GM21786 (cell line): ENCODE data around the gene HLA-DOA.

ENCODE experiments used
- ATAC-seq: cut with Tn5 transposase; IDR thresholded peaks from one replicate; pipeline ENCODE4 v1.9.1; 2021; ENCODE audit not compliant: unreplicated experiment

The HLA-DOA gene

GRCh38 chr6:33008944-33009861 lies at the start of gene HLA-DOA:
Gene HLA-DOA, minus strand, starts transcription at chr6:33009591.
- peak; percentile 86 for ATAC-seq

- no peak for ATAC-seq
These were observed 48.1 kb upstream of the HLA-DOA start for GRCh38 chr6:33057222-33058150.

- no peak for ATAC-seq
These were observed 43.8 kb upstream of the HLA-DOA start for GRCh38 chr6:33053230-33053629.

- ATAC-seq, result no peak
These were observed 43.2 kb upstream of the HLA-DOA start for GRCh38 chr6:33052627-33053026.

GRCh38 chr6:33050014-33050810 lies 40.8 kb upstream of the HLA-DOA start:
- no peak for ATAC-seq

- no peak for ATAC-seq
These were observed 40.1 kb upstream of the HLA-DOA start for GRCh38 chr6:33049323-33050013.

- ATAC-seq, result no peak
These were observed 30.8 kb upstream of the HLA-DOA start for GRCh38 chr6:33040157-33040556.

- no peak for ATAC-seq
These were observed 27.1 kb upstream of the HLA-DOA start for GRCh38 chr6:33036535-33036934.

- ATAC-seq, result no peak
These were observed 25.2 kb upstream of the HLA-DOA start for GRCh38 chr6:33034554-33034953.

GRCh38 chr6:33030245-33030644 lies 20.9 kb upstream of the HLA-DOA start:
- ATAC-seq, result no peak

- ATAC-seq, result peak; percentile 71
These were observed 20.2 kb upstream of the HLA-DOA start for GRCh38 chr6:33029328-33030184.

- no peak for ATAC-seq
These were observed 18.9 kb upstream of the HLA-DOA start for GRCh38 chr6:33028220-33028849.

GRCh38 chr6:33024521-33024920 lies 15.1 kb upstream of the HLA-DOA start:
- ATAC-seq, result no peak

GRCh38 chr6:33023536-33023935 lies 14.1 kb upstream of the HLA-DOA start:
- ATAC-seq, result no peak

- no peak for ATAC-seq
These were observed 12.5 kb upstream of the HLA-DOA start for GRCh38 chr6:33021917-33022316.

GRCh38 chr6:33019372-33019771 lies 10.0 kb upstream of the HLA-DOA start:
- no peak for ATAC-seq

- peak; percentile 59 for ATAC-seq
These were observed 9.5 kb upstream of the HLA-DOA start for GRCh38 chr6:33018904-33019303.

- ATAC-seq, result no peak
These were observed 9.0 kb upstream of the HLA-DOA start for GRCh38 chr6:33018418-33018817.
